ENCODE measurements around the gene PHF5A.
"Not testable (repeated sequence)": the region's sequence is repeated elsewhere in the genome, so short reads cannot be mapped to it uniquely, and the experiment has no call there.

Gene PHF5A

DNA sequence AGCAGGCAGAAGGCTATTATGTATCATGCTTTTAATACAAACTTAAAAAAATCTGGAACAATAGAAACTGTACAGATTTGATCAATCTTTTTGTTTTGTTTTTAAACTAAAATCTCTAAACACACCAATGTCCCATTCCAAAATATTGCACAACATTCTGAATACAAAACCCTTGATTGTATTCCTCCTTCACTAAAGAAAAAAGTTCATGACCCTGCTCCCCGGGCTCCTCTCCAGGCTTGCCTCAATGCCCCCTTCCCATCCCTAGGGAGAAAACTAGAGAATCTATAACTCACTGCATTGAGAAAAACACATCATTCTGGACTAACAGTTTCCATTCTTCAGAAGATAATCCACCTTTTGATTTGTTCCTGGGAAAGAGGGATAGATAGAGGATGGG, 35.0 kb downstream of the PHF5A start:
- in situ Hi-C loops (cut with HindIII; ENCODE audit: low pct_ligation_motif_present, low pct_unique_long_range_greater_than_20kb, low sequenced_read_pairs); DNase-seq: not testable (repeated sequence)

DNA sequence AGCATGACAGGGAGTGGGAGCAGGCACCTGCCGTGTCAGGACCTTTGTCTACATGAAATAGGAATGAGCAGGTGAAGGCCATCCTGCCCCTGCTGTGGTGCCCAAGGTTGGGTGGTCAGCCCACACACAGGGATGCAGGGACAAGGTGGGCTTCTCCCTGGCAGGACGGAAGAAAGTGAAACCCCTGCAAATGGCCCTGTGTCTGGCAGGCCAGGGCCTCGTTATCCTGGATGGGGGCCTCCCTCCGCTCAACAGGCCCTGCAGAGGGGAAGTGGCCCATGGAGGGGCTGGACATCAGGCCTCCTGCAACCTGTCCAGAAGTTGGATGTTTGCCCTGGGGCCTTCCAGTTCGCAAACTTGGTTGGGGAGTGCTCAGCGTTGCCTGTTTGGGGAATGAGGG, 36.8 kb downstream of the PHF5A start:
- in situ Hi-C loops (cut with HindIII; ENCODE audit: low pct_ligation_motif_present, low pct_unique_long_range_greater_than_20kb, low sequenced_read_pairs), result no loop called here
- no peak for DNase-seq

DNA sequence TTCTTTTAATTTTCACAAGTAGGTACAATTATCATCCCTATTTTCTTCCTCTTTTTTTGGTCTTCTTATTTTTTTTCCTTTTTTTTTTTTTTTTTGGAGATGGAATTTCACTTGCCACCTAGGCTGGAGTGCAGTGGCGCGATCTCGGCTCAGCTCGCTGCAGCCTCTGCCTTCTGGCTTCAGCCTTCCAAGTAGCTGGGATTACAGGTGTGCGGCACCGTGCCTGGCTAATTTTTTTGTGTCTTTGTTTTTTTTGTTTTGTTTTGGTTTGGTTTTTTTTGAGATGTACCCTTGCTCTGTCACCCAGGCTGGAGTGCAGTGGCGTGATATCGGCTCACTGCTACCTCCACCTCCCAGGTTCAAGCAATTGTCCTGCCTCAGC, 38.5 kb downstream of the PHF5A start:
- DNase-seq, result no peak
- in situ Hi-C loops (cut with HindIII; ENCODE audit: low pct_ligation_motif_present, low pct_unique_long_range_greater_than_20kb, low sequenced_read_pairs), result no loop called here

DNA sequence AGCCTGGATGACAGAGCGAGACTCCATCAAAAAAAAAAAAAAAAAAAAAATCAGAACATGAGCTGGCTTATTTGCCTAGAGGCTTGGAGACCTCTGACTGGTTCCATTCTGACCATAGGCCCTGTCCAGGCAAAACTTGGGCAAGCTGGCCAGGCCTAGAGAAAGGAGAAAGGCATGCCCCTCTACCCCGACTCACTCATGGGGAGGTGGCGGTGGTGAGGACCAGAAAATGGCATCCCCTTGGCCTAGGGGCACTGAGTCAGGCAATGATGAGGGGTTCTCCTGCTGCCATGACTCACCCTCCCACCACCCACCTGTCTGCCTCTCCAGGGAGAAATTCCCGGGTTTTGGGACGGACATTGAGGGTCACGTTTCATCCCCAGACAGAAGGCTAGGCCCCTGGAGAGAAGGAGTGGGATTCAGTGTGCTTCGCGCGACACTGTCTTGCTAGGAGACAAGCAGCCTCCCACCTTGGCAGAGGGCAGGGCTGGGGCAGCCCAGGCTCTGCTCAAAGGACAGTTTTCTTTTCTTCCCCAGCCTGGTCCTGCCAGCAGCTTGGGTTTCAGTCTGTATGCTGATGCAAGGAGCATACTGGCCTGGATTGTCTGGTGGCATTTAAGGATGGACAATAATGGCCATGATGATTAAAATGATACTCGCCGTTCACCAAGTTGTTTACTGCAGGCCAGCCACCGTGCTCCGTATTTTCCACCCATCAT, 39.1 kb downstream of the PHF5A start:
- no peak for DNase-seq
- in situ Hi-C loops (cut with HindIII; ENCODE audit: low pct_ligation_motif_present, low pct_unique_long_range_greater_than_20kb, low sequenced_read_pairs), result no loop called here

DNA sequence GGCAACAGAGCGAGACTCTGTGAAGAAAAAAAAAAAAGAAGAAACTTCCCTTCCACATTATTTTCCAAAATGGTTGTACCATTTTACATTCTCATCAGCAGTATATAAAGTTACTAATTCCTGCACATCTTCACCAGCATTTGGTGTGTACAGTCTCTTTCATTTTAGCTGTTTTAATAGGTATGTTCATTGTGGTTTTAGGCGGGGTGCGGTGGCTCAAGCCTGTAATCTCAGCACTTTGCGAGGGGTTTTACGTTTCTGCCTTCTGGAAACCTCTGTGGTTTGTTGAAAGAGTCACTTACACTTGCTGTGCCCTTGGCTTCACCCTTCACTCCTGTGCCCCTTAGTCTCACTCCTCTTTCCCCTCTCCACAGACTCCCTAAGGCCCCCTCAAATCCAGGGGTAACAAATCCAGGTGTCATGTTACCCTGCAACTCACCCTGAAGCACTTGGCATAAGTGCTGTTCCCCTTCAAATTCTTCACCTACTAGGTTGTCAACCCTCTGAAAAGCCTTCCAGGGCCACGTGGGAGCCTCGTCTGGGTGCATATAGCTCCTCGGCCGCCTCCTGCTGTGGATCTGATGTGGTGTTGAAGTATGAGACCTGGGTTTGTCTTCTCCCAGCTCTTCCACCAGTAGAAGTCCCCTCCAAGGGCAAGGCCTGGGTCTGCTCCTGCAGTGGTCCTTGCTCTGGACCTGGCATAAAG, 42.7 kb downstream of the PHF5A start:
- in situ Hi-C loops (cut with HindIII; ENCODE audit: low pct_ligation_motif_present, low pct_unique_long_range_greater_than_20kb, low sequenced_read_pairs), result no loop called here
- no peak for DNase-seq

DNA sequence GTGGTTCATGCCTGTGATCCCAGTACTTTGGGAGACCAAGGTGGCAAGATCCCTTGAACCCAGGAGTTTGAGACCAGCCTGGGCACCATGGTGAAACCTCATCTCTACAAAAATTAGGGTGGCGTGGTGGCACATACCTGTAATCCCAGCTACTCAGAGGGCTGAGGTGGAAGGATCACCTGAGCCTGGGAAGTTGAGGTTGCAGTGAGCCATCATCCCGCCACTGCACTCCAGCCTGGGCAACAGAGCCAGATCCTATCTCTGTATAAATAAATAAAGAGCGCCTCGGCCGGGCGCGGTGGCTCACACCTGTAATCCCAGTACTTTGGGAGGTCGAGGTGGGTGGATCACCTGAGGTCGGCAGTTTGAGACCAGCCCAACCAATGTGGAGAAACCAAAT, 49.8 kb downstream of the PHF5A start:
- in situ Hi-C loops (cut with HindIII; ENCODE audit: low pct_ligation_motif_present, low pct_unique_long_range_greater_than_20kb, low sequenced_read_pairs), result no loop called here
- no peak for DNase-seq

DNA sequence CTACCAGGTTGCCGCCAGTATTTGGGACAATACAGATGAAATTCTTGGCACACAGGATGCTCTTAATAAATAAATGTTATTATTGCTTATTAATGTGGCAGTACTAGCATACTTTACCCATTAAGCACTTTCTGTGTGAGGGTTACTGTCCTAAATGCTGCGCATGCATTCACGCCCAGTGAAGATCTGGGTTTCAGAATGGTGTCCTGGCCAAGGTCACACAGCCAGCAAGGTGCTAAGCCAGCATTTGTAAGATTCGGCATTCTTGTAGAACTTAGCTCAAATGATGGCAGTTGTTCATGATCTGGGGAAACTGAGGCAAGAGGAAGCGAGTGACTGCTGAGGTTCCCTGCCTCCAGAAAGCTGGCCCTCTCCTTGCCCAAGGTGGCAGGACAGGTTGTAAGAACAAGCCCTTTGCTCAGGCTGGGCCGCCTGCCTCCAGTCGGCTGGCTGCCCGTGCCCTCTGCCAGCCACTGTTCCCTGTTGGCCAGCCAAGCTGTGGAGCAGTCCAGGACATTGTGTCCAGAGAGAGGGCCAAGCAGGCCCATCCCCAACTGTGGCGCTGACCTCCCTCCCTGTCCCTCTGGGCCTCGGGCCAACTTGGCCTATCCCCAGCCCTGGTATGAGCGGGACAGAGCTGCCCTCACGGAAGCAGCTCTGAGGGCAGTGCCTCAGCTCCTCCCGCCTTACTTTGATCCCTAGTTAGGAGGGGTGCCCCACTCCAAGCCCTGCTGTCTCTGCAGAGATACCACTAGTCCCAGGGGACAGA, 50.7 kb downstream of the PHF5A start:
- in situ Hi-C loops (cut with HindIII; ENCODE audit: low pct_ligation_motif_present, low pct_unique_long_range_greater_than_20kb, low sequenced_read_pairs), result no loop called here

DNA sequence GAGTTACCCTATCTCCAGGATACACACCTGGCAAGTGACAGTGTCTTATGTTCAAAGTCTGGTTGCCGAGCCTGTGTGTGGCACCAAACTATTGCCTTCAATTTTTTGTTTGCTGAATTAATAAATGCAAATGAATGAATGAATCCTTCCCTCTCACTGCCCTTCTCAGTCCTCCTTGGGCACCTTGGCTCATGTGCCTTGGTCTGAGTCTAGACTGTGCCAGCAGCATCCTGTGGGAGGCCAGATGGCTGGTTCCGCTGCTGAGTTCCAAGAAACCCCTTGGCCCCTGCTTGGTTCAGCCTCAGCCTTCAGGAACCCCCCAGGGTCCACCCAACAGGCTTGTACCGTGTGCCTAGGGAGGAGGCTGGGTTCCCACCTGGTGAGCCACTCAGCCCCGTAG, 52.9 kb downstream of the PHF5A start:
- in situ Hi-C loops (cut with HindIII; ENCODE audit: low pct_ligation_motif_present, low pct_unique_long_range_greater_than_20kb, low sequenced_read_pairs), result no loop called here

More for the DNA sequence above, 50.7 kb downstream of the PHF5A start:
- no peak for DNase-seq

DNA sequence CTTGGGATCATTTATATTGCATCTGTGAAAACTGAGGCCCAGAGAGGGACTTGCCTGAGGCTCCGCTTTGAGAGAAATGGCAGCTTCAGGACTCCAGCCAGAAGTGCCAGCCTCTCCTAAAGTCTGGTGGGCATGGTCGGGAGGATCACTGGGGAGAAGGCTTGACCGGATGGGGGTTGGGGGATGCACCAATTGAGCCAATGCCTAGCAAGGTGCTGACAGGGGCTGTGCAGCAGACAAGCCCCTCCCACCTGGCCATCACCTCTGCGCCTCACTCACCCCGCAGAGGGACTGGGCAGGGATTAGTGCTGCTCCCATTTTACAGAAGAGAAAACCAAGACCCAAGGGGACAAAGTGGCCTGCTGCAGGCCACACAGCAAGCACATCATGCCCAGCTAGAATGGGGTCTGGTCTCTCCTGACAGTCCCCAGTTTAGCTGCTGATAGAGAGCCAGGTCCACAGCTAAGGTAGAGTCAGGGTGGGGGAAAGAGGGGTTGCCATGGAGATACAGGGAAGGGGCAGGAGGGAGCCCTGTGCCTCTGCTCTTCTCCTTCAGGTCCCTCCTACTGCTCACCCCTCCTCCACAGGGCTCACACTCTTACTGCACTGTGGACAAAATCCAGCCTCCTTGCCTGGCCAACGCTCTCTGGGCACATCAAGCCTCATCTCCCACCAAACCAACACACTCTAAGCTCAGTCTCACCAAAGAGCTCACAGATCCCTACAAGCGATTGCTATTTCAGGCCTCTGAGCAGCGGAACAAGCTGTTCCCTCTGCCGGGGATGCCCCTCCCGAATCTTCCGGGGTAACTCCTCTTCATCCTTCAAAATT, 57.3 kb downstream of the PHF5A start:
- in situ Hi-C loops (cut with HindIII; ENCODE audit: low pct_ligation_motif_present, low pct_unique_long_range_greater_than_20kb, low sequenced_read_pairs), result no loop called here
- DNase-seq, result no peak

More for the DNA sequence above, 52.9 kb downstream of the PHF5A start:
- no peak for DNase-seq

DNA sequence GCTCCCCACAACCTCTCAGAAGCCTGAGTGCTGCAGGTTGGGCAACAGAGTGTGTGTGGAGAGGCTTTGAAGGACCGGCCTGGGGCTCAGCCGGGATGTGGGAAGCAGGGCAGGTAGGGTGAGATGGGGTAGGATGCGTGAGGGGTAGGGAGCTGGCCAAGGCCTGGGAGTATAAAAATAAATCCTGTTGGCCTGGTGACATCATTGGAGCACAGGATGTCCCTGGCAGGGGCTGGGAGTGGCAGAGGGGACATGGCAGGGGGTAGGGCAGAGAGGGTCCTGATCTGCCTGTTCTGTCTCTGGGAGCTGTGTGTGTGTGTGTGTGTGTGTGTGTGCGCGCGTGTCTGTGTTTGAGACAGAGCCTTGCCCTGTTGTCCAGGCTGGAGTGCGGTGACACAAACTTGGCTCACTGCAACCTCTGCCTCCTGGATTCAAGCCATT, 58.2 kb downstream of the PHF5A start:
- in situ Hi-C loops (cut with HindIII; ENCODE audit: low pct_ligation_motif_present, low pct_unique_long_range_greater_than_20kb, low sequenced_read_pairs), result no loop called here
- no peak for DNase-seq
